RPMI8226 (cell line): Measurements from ENCODE around the gene SEC24D.

Experiments
- DNase-seq: peaks from one replicate; pipeline ENCODE4 v3.0.0-alpha.2; 2015

SEC24D gene

GRCh38 chr4:118839221-118839927, 3.4 kb upstream of the SEC24D start:
- DNase-seq, result no peak

- no peak for DNase-seq
Observed at GRCh38 chr4:118837121-118837507, 1.2 kb upstream of the SEC24D start.

GRCh38 chr4:118836301-118837120, 585 bp upstream of the SEC24D start:
- peak; percentile 60 for DNase-seq

GRCh38 chr4:118834960-118835569, 861 bp downstream of the SEC24D start:
- DNase-seq, result peak; percentile 70

GRCh38 chr4:118834070-118834469, 1.9 kb downstream of the SEC24D start:
- no peak for DNase-seq

- no peak for DNase-seq
Observed at GRCh38 chr4:118833192-118833820, 2.6 kb downstream of the SEC24D start.

- DNase-seq, result no peak
Observed at GRCh38 chr4:118829107-118829506, 6.8 kb downstream of the SEC24D start.

- no peak for DNase-seq
Observed at GRCh38 chr4:118826723-118827444, 9.0 kb downstream of the SEC24D start.

GRCh38 chr4:118825799-118826198, 10.1 kb downstream of the SEC24D start:
- DNase-seq, result no peak

GRCh38 chr4:118824141-118824540, 11.8 kb downstream of the SEC24D start:
- DNase-seq, result no peak

GRCh38 chr4:118823471-118823870, 12.5 kb downstream of the SEC24D start:
- DNase-seq, result no peak

- no peak for DNase-seq
Observed at GRCh38 chr4:118821590-118822293, 14.2 kb downstream of the SEC24D start.

- DNase-seq, result no peak
Observed at GRCh38 chr4:118817178-118817930, 18.6 kb downstream of the SEC24D start.

GRCh38 chr4:118816538-118817177, 19.3 kb downstream of the SEC24D start:
- no peak for DNase-seq

GRCh38 chr4:118814891-118815290, 21.0 kb downstream of the SEC24D start:
- DNase-seq, result no peak

GRCh38 chr4:118814058-118814457, 21.9 kb downstream of the SEC24D start:
- DNase-seq, result no peak

- no peak for DNase-seq
Observed at GRCh38 chr4:118813561-118813960, 22.4 kb downstream of the SEC24D start.

- no peak for DNase-seq
Observed at GRCh38 chr4:118811832-118812231, 24.1 kb downstream of the SEC24D start.

- DNase-seq, result no peak
Observed at GRCh38 chr4:118810991-118811764, 24.7 kb downstream of the SEC24D start.

- DNase-seq, result no peak
Observed at GRCh38 chr4:118807659-118808058, 28.3 kb downstream of the SEC24D start.
